Skeletal muscle tissue (tissue), 4 donors: ENCODE data around the gene SRPK2. TPM values are rescaled to one million over a fixed set of nuclear protein-coding genes. Genes with fewer than 3 reads are reported as not detected.

Experiments used
- H3K27ac ChIP-seq: one replicate; pipeline ENCODE4 v1.7.0; 2013; ENCODE audit warnings: mild to moderate bottlenecking, low read depth, low read length, inconsistent platforms
- H3K27me3 ChIP-seq, 3 donors: one replicate each; pipeline ENCODE4 v1.7.0; 2013; ENCODE audit warnings: low read length in 3 of 3; ENCODE audit not compliant: control insufficient read depth in 3 of 3, insufficient read depth in 3 of 3
- H3K36me3 ChIP-seq, 3 donors: one replicate each; pipeline ENCODE4 v1.7.0; 2013; ENCODE audit warnings: low read length in 3 of 3; ENCODE audit not compliant: control insufficient read depth in 3 of 3, insufficient read depth in 3 of 3
- H3K4me1 ChIP-seq, 3 donors: one replicate each; pipeline ENCODE4 v1.7.0; 2013; ENCODE audit warnings: low read length in 3 of 3, mild to moderate bottlenecking in 3 of 3; ENCODE audit not compliant: control insufficient read depth in 3 of 3, insufficient read depth in 3 of 3
- H3K4me3 ChIP-seq, 3 donors: one replicate each; pipeline ENCODE4 v1.7.0; 2013; ENCODE audit warnings: low read length in 3 of 3
- H3K9ac ChIP-seq, 3 donors: one replicate each; pipeline ENCODE4 v1.7.0; 2013; ENCODE audit warnings: low read length in 3 of 3, mild to moderate bottlenecking in 3 of 3, moderate library complexity in 2 of 3, low read depth in 1 of 3
- H3K9me3 ChIP-seq, 3 donors: one replicate each; pipeline ENCODE4 v1.7.0; 2013; ENCODE audit warnings: low read length in 3 of 3; ENCODE audit not compliant: control insufficient read depth in 3 of 3
- total RNA-seq: library from RNA; depleted of rRNA; stranded (reverse); fragments of >200 nt; gene quantifications from one replicate; pipeline ENCODE4 v1.2.3, GENCODE V29; 2014
- donor health status: Osteomylitis.

Gene SRPK2
- total RNA-seq, 1 donor from 2014 or later = 73.6 TPM

GRCh38 chr7:105408791-105409410, 20.2 kb upstream of the SRPK2 start:
- no peaks in the 10 kb centered on the region for H3K27me3 ChIP-seq
- H3K4me1 ChIP-seq = no peaks in the 10 kb centered on the region

GRCh38 chr7:105403128-105403527, 14.4 kb upstream of the SRPK2 start:
- Histone ChIP-seq H3K4me1 (no peaks in the 10 kb centered on the region), H3K36me3 (no peaks in the 10 kb centered on the region), H3K4me3 (no peak overlapping the region), H3K9me3 (no peaks in the 10 kb centered on the region), H3K27me3 (no peaks in the 10 kb centered on the region), H3K9ac (no peak overlapping the region), H3K27ac (no peak overlapping the region)

More at GRCh38 chr7:105408791-105409410, 20.2 kb upstream of the SRPK2 start:
- Histone ChIP-seq H3K9ac (no peak overlapping the region), H3K4me3 (no peak overlapping the region), H3K27ac (no peak overlapping the region), H3K9me3 (no peaks in the 10 kb centered on the region), H3K36me3 (no peaks in the 10 kb centered on the region)

- no peak overlapping the region for H3K4me3 ChIP-seq
- no peaks in the 10 kb centered on the region for H3K27me3 ChIP-seq
- H3K9me3 ChIP-seq = no peaks in the 10 kb centered on the region
- no peaks in the 10 kb centered on the region for H3K4me1 ChIP-seq
- no peak overlapping the region for H3K27ac ChIP-seq
- no peak overlapping the region for H3K9ac ChIP-seq
- no peaks in the 10 kb centered on the region for H3K36me3 ChIP-seq
These were observed 13.7 kb upstream of the SRPK2 start for GRCh38 chr7:105402221-105403095.

- H3K27ac ChIP-seq = no peak overlapping the region
- no peaks in the 10 kb centered on the region for H3K27me3 ChIP-seq
- H3K9me3 ChIP-seq = no peaks in the 10 kb centered on the region
- no peak overlapping the region for H3K4me3 ChIP-seq
- H3K36me3 ChIP-seq = no peaks in the 10 kb centered on the region
- no peaks in the 10 kb centered on the region for H3K4me1 ChIP-seq
- no peak overlapping the region for H3K9ac ChIP-seq
These were observed 10.5 kb upstream of the SRPK2 start for GRCh38 chr7:105399043-105399725.

GRCh38 chr7:105396566-105396965, 7.8 kb upstream of the SRPK2 start:
- Histone ChIP-seq H3K9ac (no peak overlapping the region), H3K27me3 (no peaks in the 10 kb centered on the region), H3K4me3 (no peak overlapping the region), H3K9me3 (no peaks in the 10 kb centered on the region), H3K36me3 (no peaks in the 10 kb centered on the region), H3K4me1 (no peaks in the 10 kb centered on the region), H3K27ac (no peak overlapping the region)

- Histone ChIP-seq H3K36me3 (no peaks in the 10 kb centered on the region), H3K27ac (no peak overlapping the region), H3K9me3 (no peaks in the 10 kb centered on the region), H3K9ac (no peak overlapping the region), H3K4me1 (peaks cover 0 to 7% (median 5%) of the 10 kb centered on the region in 3 donors), H3K4me3 (no peak overlapping the region), H3K27me3 (no peaks in the 10 kb centered on the region)
These were observed 2.7 kb upstream of the SRPK2 start for GRCh38 chr7:105391429-105391828.

- Histone ChIP-seq H3K4me3 (no peak overlapping the region), H3K27ac (no peak overlapping the region), H3K27me3 (no peaks in the 10 kb centered on the region), H3K36me3 (no peaks in the 10 kb centered on the region), H3K9ac (no peak overlapping the region), H3K9me3 (no peaks in the 10 kb centered on the region), H3K4me1 (peaks cover 0 to 7% (median 5%) of the 10 kb centered on the region in 3 donors)
These were observed 1.2 kb upstream of the SRPK2 start for GRCh38 chr7:105389889-105390288.

GRCh38 chr7:105389088-105389650, 448 bp upstream of the SRPK2 start:
- Histone ChIP-seq H3K9me3 (no peaks in the 10 kb centered on the region), H3K27me3 (no peaks in the 10 kb centered on the region), H3K4me1 (peaks cover 0 to 7% (median 5%) of the 10 kb centered on the region in 3 donors), H3K36me3 (no peaks in the 10 kb centered on the region), H3K4me3 (peak overlapping the region in 2 of 3 donors; percentile 65 to 72), H3K27ac (no peak overlapping the region), H3K9ac (peak overlapping the region in 2 of 3 donors; percentile 25 to 69)

- H3K9ac ChIP-seq = peak overlapping the region; percentile 74 to 81 (median 75)
- H3K9me3 ChIP-seq = no peaks in the 10 kb centered on the region
- peaks cover 0 to 7% (median 5%) of the 10 kb centered on the region in 3 donors for H3K4me1 ChIP-seq
- no peaks in the 10 kb centered on the region for H3K36me3 ChIP-seq
- no peaks in the 10 kb centered on the region for H3K27me3 ChIP-seq
- H3K27ac ChIP-seq = no peak overlapping the region
- peak overlapping the region; percentile 75 to 80 (median 80) for H3K4me3 ChIP-seq
These were observed 989 bp downstream of the SRPK2 start for GRCh38 chr7:105387508-105388355.
